BJ (cell line): ENCODE measurements around the gene MEP1A. TPM values are rescaled to one million over a fixed set of nuclear protein-coding genes. Genes with fewer than 3 reads are reported as not detected.

ENCODE experiments used
- CTCF ChIA-PET: fragments of 350-600 bp; formaldehyde crosslinking; extraction: SDS; loops from one replicate; lab custom pipeline; 2021; ENCODE audit warnings: antibody characterized with exemption, inconsistent platforms; lab: Yijun Ruan, JAX
- POLR2A ChIA-PET: fragments of 300-600 bp; sonication (Branson Sonifier 250); formaldehyde crosslinking; extraction: SDS; loops from one replicate; lab custom pipeline; 2021; ENCODE audit warnings: antibody characterized with exemption; lab: Charles Lee
- DNase-seq: peaks from one replicate; pipeline ENCODE4 v3.0.0-alpha.2; 2011; ENCODE audit warnings: low read depth
- H3K27me3 ChIP-seq: 2 replicates; pipeline ENCODE4 v1.6.0; 2011; ENCODE audit warnings: low read length; ENCODE audit not compliant: control insufficient read depth, insufficient read depth
- H3K36me3 ChIP-seq: 2 replicates; pipeline ENCODE4 v1.5.1; 2011; ENCODE audit warnings: low read length; ENCODE audit not compliant: control insufficient read depth, insufficient read depth
- H3K4me3 ChIP-seq: 2 replicates; pipeline ENCODE4 v1.5.1; 2011; ENCODE audit warnings: low read depth, mild to moderate bottlenecking, control low read depth, low read length
- polyA plus RNA-seq: library from polyadenylated mRNA; depleted of rRNA; stranded (reverse); fragments of >200 nt; gene quantifications from 2 replicates; pipeline ENCODE4 v1.2.3, GENCODE V29; 2011
- TF ChIP-seq, protein P1 (sequence below): IDR thresholded peaks from 2 replicates; pipeline ENCODE4 v1.5.1; 2011; ENCODE audit warnings: low read depth, mild to moderate bottlenecking, control low read depth, inconsistent platforms, low read length, moderate library complexity; ENCODE audit not compliant: insufficient read depth

MEP1A gene
- polyA plus RNA-seq, 1 experiment, result not detected

DNA sequence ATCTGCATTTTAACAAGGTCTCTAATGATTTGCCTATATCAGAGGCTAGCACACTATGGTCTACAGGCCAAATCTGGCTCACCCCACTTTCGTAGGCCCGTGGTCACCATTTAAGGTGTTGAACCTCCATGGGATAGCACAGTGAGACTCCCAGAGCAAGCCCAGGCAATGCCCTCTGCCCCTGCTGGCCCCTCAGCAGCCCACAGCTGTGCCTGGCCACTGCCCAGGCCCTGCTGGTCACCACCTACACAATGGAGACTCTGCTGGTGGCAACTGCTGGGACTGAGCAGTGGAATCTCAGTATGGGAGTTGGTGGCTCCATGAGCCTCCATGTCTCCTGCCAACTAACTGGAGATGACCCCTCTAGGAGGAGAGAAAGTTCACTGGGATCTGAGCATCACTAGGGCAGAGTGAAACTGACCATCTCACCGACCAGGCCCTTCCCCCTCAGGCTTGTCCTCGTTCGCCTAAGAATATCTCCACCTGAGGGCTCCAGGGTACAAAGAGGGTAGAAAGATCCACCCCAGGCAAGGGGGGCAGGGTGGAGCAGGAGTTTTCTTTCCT lies 44.2 kb upstream of the MEP1A start:
- no peak for DNase-seq
- no peak overlapping the region for H3K4me3 ChIP-seq
- POLR2A ChIA-PET, result no interaction called here
- TF ChIP-seq, protein P1, sequence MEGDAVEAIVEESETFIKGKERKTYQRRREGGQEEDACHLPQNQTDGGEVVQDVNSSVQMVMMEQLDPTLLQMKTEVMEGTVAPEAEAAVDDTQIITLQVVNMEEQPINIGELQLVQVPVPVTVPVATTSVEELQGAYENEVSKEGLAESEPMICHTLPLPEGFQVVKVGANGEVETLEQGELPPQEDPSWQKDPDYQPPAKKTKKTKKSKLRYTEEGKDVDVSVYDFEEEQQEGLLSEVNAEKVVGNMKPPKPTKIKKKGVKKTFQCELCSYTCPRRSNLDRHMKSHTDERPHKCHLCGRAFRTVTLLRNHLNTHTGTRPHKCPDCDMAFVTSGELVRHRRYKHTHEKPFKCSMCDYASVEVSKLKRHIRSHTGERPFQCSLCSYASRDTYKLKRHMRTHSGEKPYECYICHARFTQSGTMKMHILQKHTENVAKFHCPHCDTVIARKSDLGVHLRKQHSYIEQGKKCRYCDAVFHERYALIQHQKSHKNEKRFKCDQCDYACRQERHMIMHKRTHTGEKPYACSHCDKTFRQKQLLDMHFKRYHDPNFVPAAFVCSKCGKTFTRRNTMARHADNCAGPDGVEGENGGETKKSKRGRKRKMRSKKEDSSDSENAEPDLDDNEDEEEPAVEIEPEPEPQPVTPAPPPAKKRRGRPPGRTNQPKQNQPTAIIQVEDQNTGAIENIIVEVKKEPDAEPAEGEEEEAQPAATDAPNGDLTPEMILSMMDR, result no peak
- H3K27me3 ChIP-seq, result no peaks in the 10 kb centered on the region; the same call in 1 of the 2 replicates
- CTCF ChIA-PET, result interaction anchor here (0.6 kb wide), 1 partner anchor 1432 kb away, joined by 3 read pairs; no protein-coding TSS in a partner anchor
- H3K36me3 ChIP-seq, result no peaks in the 10 kb centered on the region

DNA sequence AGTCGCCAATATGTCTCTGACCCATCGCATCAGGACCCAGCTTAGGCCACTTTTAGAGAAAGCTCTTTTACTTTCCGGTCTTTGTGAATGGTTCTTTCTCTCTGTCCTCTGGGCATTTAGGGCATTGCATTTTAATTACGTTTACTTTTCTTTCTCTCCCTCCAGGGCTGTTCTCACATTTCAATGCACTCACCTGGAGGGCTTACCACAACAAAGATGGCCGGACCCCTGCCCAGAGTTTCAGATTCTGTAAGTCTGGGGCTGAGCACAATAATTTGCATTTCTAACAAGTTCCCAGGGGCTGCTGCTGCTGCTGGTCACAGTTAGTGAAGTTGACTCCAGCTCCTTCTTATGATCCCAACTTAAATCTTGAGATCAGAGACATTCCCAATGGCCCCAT lies 43.5 kb upstream of the MEP1A start:
- TF ChIP-seq, protein P1, result no peak
- Histone ChIP-seq H3K36me3 (no peaks in the 10 kb centered on the region), H3K4me3 (no peak overlapping the region), H3K27me3 (no peaks in the 10 kb centered on the region; the same call in 1 of the 2 replicates)
- no peak for DNase-seq
- CTCF ChIA-PET, result no interaction called here
- POLR2A ChIA-PET, result interaction anchor here (0.6 kb wide), 1 partner anchor 329 kb away, joined by 3 read pairs; no protein-coding TSS in a partner anchor

DNA sequence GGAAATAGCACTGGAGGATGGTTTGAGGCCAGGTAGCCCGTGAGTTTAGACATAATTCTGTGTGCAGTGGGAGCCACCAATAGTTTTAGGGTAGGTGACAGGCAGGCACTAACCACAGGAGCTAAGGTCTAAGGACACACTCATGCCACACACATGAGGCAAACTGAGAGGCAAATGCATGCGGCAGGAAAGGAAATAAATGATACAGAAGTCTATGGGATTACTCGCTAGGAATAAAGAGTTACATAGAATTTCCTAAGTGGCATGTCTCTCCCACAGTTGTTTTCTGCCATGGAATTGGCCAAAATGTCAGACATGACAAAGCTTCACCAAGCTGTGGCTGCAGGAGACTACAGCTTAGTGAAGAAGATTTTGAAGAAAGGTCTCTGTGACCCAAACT lies 41.5 kb upstream of the MEP1A start:
- Histone ChIP-seq H3K4me3 (no peak overlapping the region), H3K36me3 (no peaks in the 10 kb centered on the region), H3K27me3 (no peaks in the 10 kb centered on the region; the same call in 1 of the 2 replicates)
- ChIA-PET CTCF (no interaction called here), POLR2A (no interaction called here)
- TF ChIP-seq, protein P1, result no peak
- no peak for DNase-seq

DNA sequence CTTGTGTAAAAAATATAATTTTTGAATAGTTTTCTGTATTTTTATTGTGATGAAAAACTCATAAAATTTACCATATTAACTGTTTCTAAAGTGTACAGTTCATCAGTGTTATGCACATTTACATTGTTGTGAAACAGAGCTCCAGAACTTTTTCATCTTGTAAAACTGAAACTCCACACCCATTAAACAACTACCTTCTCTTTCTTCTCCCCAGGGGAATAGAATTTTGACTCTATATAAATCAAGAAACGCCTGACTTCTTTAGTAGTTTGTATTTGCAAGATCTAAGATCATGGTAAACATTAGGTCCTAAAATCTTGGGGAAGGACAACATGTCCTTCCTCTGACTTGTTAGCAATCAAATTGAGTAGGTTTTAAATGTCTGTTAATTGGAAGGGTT lies 37.3 kb upstream of the MEP1A start:
- TF ChIP-seq, protein P1, result no peak
- ChIA-PET CTCF (interaction anchor here (1.2 kb wide), 1 partner anchor 20 kb away, joined by 3 read pairs; no protein-coding TSS in a partner anchor), POLR2A (no interaction called here)
- no peaks in the 10 kb centered on the region; the same call in 1 of the 2 replicates for H3K27me3 ChIP-seq
- H3K36me3 ChIP-seq, result no peaks in the 10 kb centered on the region
- no peak for DNase-seq
- H3K4me3 ChIP-seq, result no peak overlapping the region

DNA sequence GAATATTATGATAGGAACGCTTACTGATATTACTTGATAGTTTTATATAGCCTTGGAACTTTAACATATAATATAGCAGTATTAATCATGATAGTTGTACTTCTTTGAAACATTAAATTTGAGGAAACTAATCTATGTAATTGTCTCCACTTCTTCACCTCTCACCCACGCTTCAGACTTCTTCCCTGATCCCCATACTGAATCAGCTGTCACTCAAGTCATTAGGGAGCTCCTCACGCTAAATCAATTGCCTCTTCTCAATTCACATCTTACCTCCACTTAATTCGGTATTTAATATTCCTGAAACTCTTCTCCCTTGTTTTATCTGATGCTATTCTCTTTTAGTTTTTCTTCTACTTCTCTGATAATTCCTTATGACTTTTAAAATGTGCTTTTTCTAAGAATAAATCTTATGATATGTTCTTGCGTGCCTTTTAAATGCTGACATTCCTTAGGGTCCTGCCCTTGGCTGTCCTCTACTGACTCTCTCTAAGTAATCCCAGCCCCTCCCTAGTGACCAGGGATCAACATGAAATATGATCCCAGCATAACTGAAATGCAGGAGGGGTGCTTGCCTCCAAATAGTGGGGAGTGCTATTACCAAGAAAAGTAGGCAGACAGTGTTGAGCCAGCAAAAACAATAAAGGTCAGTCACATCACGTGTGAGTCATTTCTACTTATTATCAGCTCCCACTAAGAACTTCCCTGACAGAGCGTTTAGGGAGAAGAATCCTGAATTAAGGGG lies 36.5 kb upstream of the MEP1A start:
- TF ChIP-seq, protein P1, result no peak
- POLR2A ChIA-PET, result no interaction called here
- Histone ChIP-seq H3K4me3 (no peak overlapping the region), H3K36me3 (no peaks in the 10 kb centered on the region), H3K27me3 (no peaks in the 10 kb centered on the region; the same call in 1 of the 2 replicates)
- CTCF ChIA-PET, result no interaction called here
- no peak for DNase-seq
